Body of pancreas (tissue), 4 donors: ENCODE results near the gene CYSRT1.

Experiments
- CTCF ChIP-seq, 7 experiments: fragments of 450-650 bp in 4 of 7; fragments of 200-600 bp in 3 of 7; sonication (generic) in 3 of 7; IDR thresholded peaks; one replicate each; pipeline ENCODE4 v1.5.1; 2016 to 2019; ENCODE audit warnings: antibody characterized with exemption in 7 of 7
- POLR2A ChIP-seq, 3 donors: fragments of 450-650 bp; IDR thresholded peaks; one replicate each; pipeline ENCODE4 v1.6.1; 2016; ENCODE audit warnings: antibody characterized with exemption in 3 of 3, mild to moderate bottlenecking in 2 of 3

GRCh38 chr9:137244486-137245449 lies 19.8 kb downstream of the CYSRT1 start:
- TF ChIP-seq CTCF (IDR thresholded peaks at IDR 0.05) = no peak
- peak in 2 of 3 donors; percentile 4 to 7 for TF ChIP-seq POLR2A (IDR thresholded peaks at IDR 0.05)
